Central memory CD8-positive, alpha-beta T cell (primary cell): ENCODE measurements around the gene AMPD3.
A peak's percentile ranks its signal among the peaks of the same experiment; 100 is the strongest.

Experiments used
- ATAC-seq: fragments of 150-1000 bp; cut with Tn5 transposase; replicated peaks from 2 replicates; pipeline ENCODE4 v1.10.0; 2022; ENCODE audit warnings: mild to moderate bottlenecking, moderate FRiP score, moderate number of reproducible peaks; ENCODE audit not compliant: poor library complexity, severe bottlenecking; ENCODE audit errors: extremely low read depth
- DNase-seq, 2 donors: peaks; one replicate each; pipeline ENCODE4 v3.0.0; 2021; ENCODE audit warnings: low spot score in 2 of 2
- H3K27ac Mint-ChIP-seq: one replicate; pipeline ENCODE4 v1.8.0; 2022; ENCODE audit warnings: low read depth, mild to moderate bottlenecking, moderate library complexity, mixed read lengths
- H3K27me3 Mint-ChIP-seq: one replicate; pipeline ENCODE4 v1.8.0; 2022; ENCODE audit warnings: mixed read lengths
- H3K36me3 Mint-ChIP-seq: one replicate; pipeline ENCODE4 v1.8.0; 2022; ENCODE audit warnings: mild to moderate bottlenecking, moderate library complexity, mixed read lengths; ENCODE audit not compliant: insufficient read depth
- H3K4me1 Mint-ChIP-seq: one replicate; pipeline ENCODE4 v1.8.0; 2022; ENCODE audit warnings: mixed read lengths
- H3K4me3 Mint-ChIP-seq: one replicate; pipeline ENCODE4 v1.8.0; 2022; ENCODE audit warnings: mild to moderate bottlenecking, moderate library complexity, mixed read lengths
- H3K9me3 Mint-ChIP-seq: one replicate; pipeline ENCODE4 v1.8.0; 2022; ENCODE audit warnings: mixed read lengths

The AMPD3 gene

GRCh38 chr11:10456519-10456918 is 1.5 kb downstream of the AMPD3 start:
- Mint-ChIP-seq H3K9me3 (no peaks in the 10 kb centered on the region), H3K4me3 (peak overlapping the region; percentile 85), H3K36me3 (peaks cover 11% of the 10 kb centered on the region), H3K27me3 (no peaks in the 10 kb centered on the region), H3K27ac (peak overlapping the region; percentile 90), H3K4me1 (peaks cover 83% of the 10 kb centered on the region)
- DNase-seq, result no peak
- no peak for ATAC-seq

- no peak for ATAC-seq
- no peaks in the 10 kb centered on the region for H3K9me3 Mint-ChIP-seq
- H3K4me1 Mint-ChIP-seq, result peaks cover 79% of the 10 kb centered on the region
These were observed 2.8 kb downstream of the AMPD3 start for GRCh38 chr11:10457901-10458300.

GRCh38 chr11:10459029-10459970 is 4.2 kb downstream of the AMPD3 start:
- Mint-ChIP-seq H3K4me1 (peaks cover 70% of the 10 kb centered on the region), H3K36me3 (peaks cover 25% of the 10 kb centered on the region), H3K27ac (peak overlapping the region; percentile 95), H3K4me3 (peak overlapping the region; percentile 85), H3K27me3 (no peaks in the 10 kb centered on the region), H3K9me3 (no peaks in the 10 kb centered on the region)
- DNase-seq, result peak in 1 of 2 donors; percentile 57
- peak; percentile 67 for ATAC-seq

More at GRCh38 chr11:10457901-10458300, 2.8 kb downstream of the AMPD3 start:
- no peak for DNase-seq
- Mint-ChIP-seq H3K27ac (peak overlapping the region; percentile 90), H3K36me3 (peaks cover 15% of the 10 kb centered on the region), H3K4me3 (peak overlapping the region; percentile 85), H3K27me3 (no peaks in the 10 kb centered on the region)

- H3K27ac Mint-ChIP-seq, result peak overlapping the region; percentile 68
- H3K27me3 Mint-ChIP-seq, result no peaks in the 10 kb centered on the region
- H3K4me3 Mint-ChIP-seq, result no peak overlapping the region
- peaks cover 29% of the 10 kb centered on the region for H3K36me3 Mint-ChIP-seq
- no peak for ATAC-seq
- H3K9me3 Mint-ChIP-seq, result no peaks in the 10 kb centered on the region
- peaks cover 65% of the 10 kb centered on the region for H3K4me1 Mint-ChIP-seq
- no peak for DNase-seq
These were observed 5.7 kb downstream of the AMPD3 start for GRCh38 chr11:10460611-10461275.

GRCh38 chr11:10461276-10461790 is 6.3 kb downstream of the AMPD3 start:
- no peaks in the 10 kb centered on the region for H3K27me3 Mint-ChIP-seq
- H3K9me3 Mint-ChIP-seq, result no peaks in the 10 kb centered on the region
- H3K27ac Mint-ChIP-seq, result no peak overlapping the region
- DNase-seq, result no peak
- H3K4me3 Mint-ChIP-seq, result no peak overlapping the region
- H3K36me3 Mint-ChIP-seq, result peaks cover 29% of the 10 kb centered on the region
- H3K4me1 Mint-ChIP-seq, result peaks cover 59% of the 10 kb centered on the region
- no peak for ATAC-seq

GRCh38 chr11:10462746-10463300 is 7.8 kb downstream of the AMPD3 start:
- peaks cover 45% of the 10 kb centered on the region for H3K4me1 Mint-ChIP-seq
- DNase-seq (no peak), ATAC-seq (no peak)
- H3K4me3 Mint-ChIP-seq, result no peak overlapping the region
- H3K27me3 Mint-ChIP-seq, result no peaks in the 10 kb centered on the region
- peaks cover 32% of the 10 kb centered on the region for H3K36me3 Mint-ChIP-seq
- H3K27ac Mint-ChIP-seq, result no peak overlapping the region
- H3K9me3 Mint-ChIP-seq, result no peaks in the 10 kb centered on the region

GRCh38 chr11:10473371-10473770 is 18.3 kb downstream of the AMPD3 start:
- Mint-ChIP-seq H3K4me1 (peaks cover 63% of the 10 kb centered on the region), H3K27me3 (no peaks in the 10 kb centered on the region), H3K4me3 (no peak overlapping the region), H3K9me3 (no peaks in the 10 kb centered on the region), H3K27ac (peak overlapping the region; percentile 86), H3K36me3 (peaks cover 14% of the 10 kb centered on the region)
- ATAC-seq, result no peak
- no peak for DNase-seq

- DNase-seq (no peak), ATAC-seq (no peak)
- Mint-ChIP-seq H3K27me3 (no peaks in the 10 kb centered on the region), H3K36me3 (peaks cover 14% of the 10 kb centered on the region), H3K9me3 (no peaks in the 10 kb centered on the region), H3K4me3 (no peak overlapping the region), H3K27ac (peak overlapping the region; percentile 86), H3K4me1 (peaks cover 54% of the 10 kb centered on the region)
These were observed 19.5 kb downstream of the AMPD3 start for GRCh38 chr11:10474551-10474950.

- Mint-ChIP-seq H3K4me1 (peaks cover 54% of the 10 kb centered on the region), H3K9me3 (no peaks in the 10 kb centered on the region), H3K4me3 (no peak overlapping the region), H3K27ac (no peak overlapping the region), H3K27me3 (no peaks in the 10 kb centered on the region), H3K36me3 (peaks cover 15% of the 10 kb centered on the region)
- DNase-seq, result no peak
- ATAC-seq, result no peak
These were observed 21.3 kb downstream of the AMPD3 start for GRCh38 chr11:10476342-10476741.

- peak overlapping the region; percentile 61 for H3K27ac Mint-ChIP-seq
- DNase-seq (no peak), ATAC-seq (no peak)
- H3K4me1 Mint-ChIP-seq, result peaks cover 54% of the 10 kb centered on the region
- peaks cover 15% of the 10 kb centered on the region for H3K36me3 Mint-ChIP-seq
- H3K27me3 Mint-ChIP-seq, result no peaks in the 10 kb centered on the region
- H3K9me3 Mint-ChIP-seq, result no peaks in the 10 kb centered on the region
- no peak overlapping the region for H3K4me3 Mint-ChIP-seq
These were observed 22.0 kb downstream of the AMPD3 start for GRCh38 chr11:10476927-10477689.

- Mint-ChIP-seq H3K27ac (no peak overlapping the region), H3K27me3 (no peaks in the 10 kb centered on the region), H3K9me3 (no peaks in the 10 kb centered on the region), H3K4me3 (no peak overlapping the region), H3K4me1 (peaks cover 51% of the 10 kb centered on the region), H3K36me3 (peaks cover 15% of the 10 kb centered on the region)
- DNase-seq, result no peak
- no peak for ATAC-seq
These were observed 22.6 kb downstream of the AMPD3 start for GRCh38 chr11:10477690-10478046.

GRCh38 chr11:10478066-10478465 is 23.0 kb downstream of the AMPD3 start:
- DNase-seq (no peak), ATAC-seq (no peak)
- Mint-ChIP-seq H3K27ac (peak overlapping the region; percentile 40), H3K27me3 (no peaks in the 10 kb centered on the region), H3K9me3 (no peaks in the 10 kb centered on the region), H3K4me1 (peaks cover 47% of the 10 kb centered on the region), H3K4me3 (no peak overlapping the region), H3K36me3 (peaks cover 17% of the 10 kb centered on the region)
